ENCODE data around the gene CLRN1.

GRCh38 chr3:150984066-150984465 lies 11.5 kb upstream of the CLRN1 start:
- TF ChIP-seq CTCF (IDR thresholded peaks at IDR 0.05; ENCODE audit: low read depth, low read length) (no peak), MAX (IDR thresholded peaks at IDR 0.05; ENCODE audit: low read depth, low read length) (no peak), MYC (IDR thresholded peaks at IDR 0.05; ENCODE audit: low read depth, low read length) (no peak), POLR2A (IDR thresholded peaks at IDR 0.05; ENCODE audit: extremely low read depth, insufficient read length) (no peak)
